HEK293 (cell line): ENCODE data around the gene MAFF.

Source experiments
- BCL11B ChIP-seq: fragments of 450-650 bp; formaldehyde crosslinking; IDR thresholded peaks from 2 replicates; pipeline ENCODE4 v1.5.1; 2016; ENCODE audit warnings: low read depth, missing biosample characterization, missing genetic modification characterization
- YY1 ChIP-seq: fragments of 450-650 bp; formaldehyde crosslinking; IDR thresholded peaks from 2 replicates; pipeline ENCODE4 v1.5.1; 2018; ENCODE audit warnings: missing biosample characterization, missing genetic modification characterization
- ZBTB17 ChIP-seq: fragments of 450-650 bp; formaldehyde crosslinking; IDR thresholded peaks from 2 replicates; pipeline ENCODE4 v1.5.1; 2016; ENCODE audit warnings: missing biosample characterization, missing genetic modification characterization
- ZFP41 ChIP-seq: fragments of 450-650 bp; formaldehyde crosslinking; IDR thresholded peaks from 2 replicates; pipeline ENCODE4 v1.5.1; 2016; ENCODE audit warnings: missing biosample characterization, missing genetic modification characterization, borderline replicate concordance
- ZNF202 ChIP-seq: fragments of 450-650 bp; formaldehyde crosslinking; IDR thresholded peaks from 2 replicates; pipeline ENCODE4 v1.5.1; 2016; ENCODE audit warnings: missing biosample characterization, missing genetic modification characterization, borderline replicate concordance
- ZNF24 ChIP-seq: fragments of 450-650 bp; formaldehyde crosslinking; IDR thresholded peaks from 2 replicates; pipeline ENCODE4 v1.5.1; 2016; ENCODE audit warnings: missing biosample characterization, missing genetic modification characterization
- ZNF274 ChIP-seq, 2 experiments: fragments of 200-500 bp in 1 of 2; fragments of 450-650 bp in 1 of 2; sonication (Bioruptor generic) in 1 of 2; formaldehyde crosslinking in 1 of 2; IDR thresholded peaks; 2 replicates each; pipeline versions ENCODE4 v1.5.1 to v1.6.1; 2014 to 2016; ENCODE audit warnings: borderline replicate concordance in 1 of 2, inconsistent platforms in 1 of 2, low read length in 1 of 2, missing biosample characterization in 1 of 2, missing genetic modification characterization in 1 of 2
- ZNF302 ChIP-seq: fragments of 450-650 bp; formaldehyde crosslinking; IDR thresholded peaks from 2 replicates; pipeline ENCODE4 v1.5.1; 2016; ENCODE audit warnings: missing biosample characterization, missing genetic modification characterization, low read depth
- ZNF521 ChIP-seq: fragments of 450-650 bp; formaldehyde crosslinking; IDR thresholded peaks from 2 replicates; pipeline ENCODE4 v1.5.1; 2017; ENCODE audit warnings: missing biosample characterization, mild to moderate bottlenecking, missing genetic modification characterization
- ZNF548 ChIP-seq: fragments of 450-650 bp; formaldehyde crosslinking; IDR thresholded peaks from 2 replicates; pipeline ENCODE4 v1.5.1; 2016; ENCODE audit warnings: missing biosample characterization, missing genetic modification characterization
- ZNF660 ChIP-seq: fragments of 450-650 bp; IDR thresholded peaks from 2 replicates; pipeline ENCODE4 v1.5.1; 2018; ENCODE audit warnings: missing biosample characterization, mild to moderate bottlenecking, missing genetic modification characterization
- TF ChIP-seq, protein P1 (sequence below): fragments of 450-650 bp; formaldehyde crosslinking; IDR thresholded peaks from 2 replicates; pipeline ENCODE4 v1.5.1; 2016; ENCODE audit warnings: missing biosample characterization, missing genetic modification characterization, low read depth
- TF ChIP-seq, protein P2 (sequence below): fragments of 450-650 bp; formaldehyde crosslinking; IDR thresholded peaks from 2 replicates; pipeline ENCODE4 v1.5.1; 2016; ENCODE audit warnings: missing biosample characterization, missing genetic modification characterization
- TF ChIP-seq, protein P3 (sequence below): fragments of 450-650 bp; formaldehyde crosslinking; IDR thresholded peaks from 2 replicates; pipeline ENCODE4 v1.5.1; 2016; ENCODE audit warnings: missing biosample characterization, missing genetic modification characterization, borderline replicate concordance

DNA sequence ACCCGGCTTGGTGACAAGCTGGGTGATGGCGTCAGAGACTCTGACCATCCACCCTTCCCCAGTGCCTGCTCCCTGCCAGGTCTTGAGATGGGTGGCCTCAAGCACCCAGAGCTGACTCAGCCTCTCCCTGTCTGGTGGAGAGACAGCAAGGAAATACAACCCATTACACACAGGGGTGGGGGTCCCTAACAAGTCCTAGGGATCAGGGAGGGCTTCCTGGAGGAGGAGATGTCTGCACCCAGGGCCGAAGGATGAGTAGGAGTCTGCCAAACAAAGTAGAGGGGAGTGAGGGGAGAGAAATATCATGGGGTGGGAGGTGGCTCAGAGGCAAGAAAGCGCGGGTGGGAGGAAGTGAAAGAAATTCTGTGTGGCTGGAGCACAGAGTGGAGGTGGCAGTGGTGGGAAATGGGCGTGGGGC is 6.8 kb downstream of the MAFF start:
- TF ChIP-seq, protein P1, sequence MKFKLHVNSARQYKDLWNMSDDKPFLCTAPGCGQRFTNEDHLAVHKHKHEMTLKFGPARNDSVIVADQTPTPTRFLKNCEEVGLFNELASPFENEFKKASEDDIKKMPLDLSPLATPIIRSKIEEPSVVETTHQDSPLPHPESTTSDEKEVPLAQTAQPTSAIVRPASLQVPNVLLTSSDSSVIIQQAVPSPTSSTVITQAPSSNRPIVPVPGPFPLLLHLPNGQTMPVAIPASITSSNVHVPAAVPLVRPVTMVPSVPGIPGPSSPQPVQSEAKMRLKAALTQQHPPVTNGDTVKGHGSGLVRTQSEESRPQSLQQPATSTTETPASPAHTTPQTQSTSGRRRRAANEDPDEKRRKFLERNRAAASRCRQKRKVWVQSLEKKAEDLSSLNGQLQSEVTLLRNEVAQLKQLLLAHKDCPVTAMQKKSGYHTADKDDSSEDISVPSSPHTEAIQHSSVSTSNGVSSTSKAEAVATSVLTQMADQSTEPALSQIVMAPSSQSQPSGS (tag by site-specific recombination), result no peak
- TF ChIP-seq, protein P2, sequence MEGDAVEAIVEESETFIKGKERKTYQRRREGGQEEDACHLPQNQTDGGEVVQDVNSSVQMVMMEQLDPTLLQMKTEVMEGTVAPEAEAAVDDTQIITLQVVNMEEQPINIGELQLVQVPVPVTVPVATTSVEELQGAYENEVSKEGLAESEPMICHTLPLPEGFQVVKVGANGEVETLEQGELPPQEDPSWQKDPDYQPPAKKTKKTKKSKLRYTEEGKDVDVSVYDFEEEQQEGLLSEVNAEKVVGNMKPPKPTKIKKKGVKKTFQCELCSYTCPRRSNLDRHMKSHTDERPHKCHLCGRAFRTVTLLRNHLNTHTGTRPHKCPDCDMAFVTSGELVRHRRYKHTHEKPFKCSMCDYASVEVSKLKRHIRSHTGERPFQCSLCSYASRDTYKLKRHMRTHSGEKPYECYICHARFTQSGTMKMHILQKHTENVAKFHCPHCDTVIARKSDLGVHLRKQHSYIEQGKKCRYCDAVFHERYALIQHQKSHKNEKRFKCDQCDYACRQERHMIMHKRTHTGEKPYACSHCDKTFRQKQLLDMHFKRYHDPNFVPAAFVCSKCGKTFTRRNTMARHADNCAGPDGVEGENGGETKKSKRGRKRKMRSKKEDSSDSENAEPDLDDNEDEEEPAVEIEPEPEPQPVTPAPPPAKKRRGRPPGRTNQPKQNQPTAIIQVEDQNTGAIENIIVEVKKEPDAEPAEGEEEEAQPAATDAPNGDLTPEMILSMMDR (tag by site-specific recombination), result no peak
- TF ChIP-seq ZNF274 (IDR thresholded peaks at IDR 0.05; ENCODE audit: low read length) (no peak), ZNF274 (tag by site-specific recombination; IDR thresholded peaks at IDR 0.05; ENCODE audit: borderline replicate concordance) (no peak), ZFP41 (tag by site-specific recombination) (no peak), ZNF521 (tag by site-specific recombination) (no peak), ZNF24 (no peak), YY1 (tag by site-specific recombination) (no peak), ZBTB17 (tag by site-specific recombination) (no peak), ZNF548 (tag by site-specific recombination) (peak; percentile 78; the same call in 1 of the 2 replicates), BCL11B (tag by site-specific recombination) (no peak), ZNF302 (tag by site-specific recombination) (no peak), ZNF660 (tag by site-specific recombination) (no peak), ZNF202 (no peak)
- TF ChIP-seq, protein P3, sequence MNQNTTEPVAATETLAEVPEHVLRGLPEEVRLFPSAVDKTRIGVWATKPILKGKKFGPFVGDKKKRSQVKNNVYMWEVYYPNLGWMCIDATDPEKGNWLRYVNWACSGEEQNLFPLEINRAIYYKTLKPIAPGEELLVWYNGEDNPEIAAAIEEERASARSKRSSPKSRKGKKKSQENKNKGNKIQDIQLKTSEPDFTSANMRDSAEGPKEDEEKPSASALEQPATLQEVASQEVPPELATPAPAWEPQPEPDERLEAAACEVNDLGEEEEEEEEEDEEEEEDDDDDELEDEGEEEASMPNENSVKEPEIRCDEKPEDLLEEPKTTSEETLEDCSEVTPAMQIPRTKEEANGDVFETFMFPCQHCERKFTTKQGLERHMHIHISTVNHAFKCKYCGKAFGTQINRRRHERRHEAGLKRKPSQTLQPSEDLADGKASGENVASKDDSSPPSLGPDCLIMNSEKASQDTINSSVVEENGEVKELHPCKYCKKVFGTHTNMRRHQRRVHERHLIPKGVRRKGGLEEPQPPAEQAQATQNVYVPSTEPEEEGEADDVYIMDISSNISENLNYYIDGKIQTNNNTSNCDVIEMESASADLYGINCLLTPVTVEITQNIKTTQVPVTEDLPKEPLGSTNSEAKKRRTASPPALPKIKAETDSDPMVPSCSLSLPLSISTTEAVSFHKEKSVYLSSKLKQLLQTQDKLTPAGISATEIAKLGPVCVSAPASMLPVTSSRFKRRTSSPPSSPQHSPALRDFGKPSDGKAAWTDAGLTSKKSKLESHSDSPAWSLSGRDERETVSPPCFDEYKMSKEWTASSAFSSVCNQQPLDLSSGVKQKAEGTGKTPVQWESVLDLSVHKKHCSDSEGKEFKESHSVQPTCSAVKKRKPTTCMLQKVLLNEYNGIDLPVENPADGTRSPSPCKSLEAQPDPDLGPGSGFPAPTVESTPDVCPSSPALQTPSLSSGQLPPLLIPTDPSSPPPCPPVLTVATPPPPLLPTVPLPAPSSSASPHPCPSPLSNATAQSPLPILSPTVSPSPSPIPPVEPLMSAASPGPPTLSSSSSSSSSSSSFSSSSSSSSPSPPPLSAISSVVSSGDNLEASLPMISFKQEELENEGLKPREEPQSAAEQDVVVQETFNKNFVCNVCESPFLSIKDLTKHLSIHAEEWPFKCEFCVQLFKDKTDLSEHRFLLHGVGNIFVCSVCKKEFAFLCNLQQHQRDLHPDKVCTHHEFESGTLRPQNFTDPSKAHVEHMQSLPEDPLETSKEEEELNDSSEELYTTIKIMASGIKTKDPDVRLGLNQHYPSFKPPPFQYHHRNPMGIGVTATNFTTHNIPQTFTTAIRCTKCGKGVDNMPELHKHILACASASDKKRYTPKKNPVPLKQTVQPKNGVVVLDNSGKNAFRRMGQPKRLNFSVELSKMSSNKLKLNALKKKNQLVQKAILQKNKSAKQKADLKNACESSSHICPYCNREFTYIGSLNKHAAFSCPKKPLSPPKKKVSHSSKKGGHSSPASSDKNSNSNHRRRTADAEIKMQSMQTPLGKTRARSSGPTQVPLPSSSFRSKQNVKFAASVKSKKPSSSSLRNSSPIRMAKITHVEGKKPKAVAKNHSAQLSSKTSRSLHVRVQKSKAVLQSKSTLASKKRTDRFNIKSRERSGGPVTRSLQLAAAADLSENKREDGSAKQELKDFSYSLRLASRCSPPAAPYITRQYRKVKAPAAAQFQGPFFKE (tag by site-specific recombination), result no peak
